IPS DF 4.7 (cell line): ENCODE data around the gene CTDP1.
"Not testable (repeated sequence)": the region's sequence is repeated elsewhere in the genome, so short reads cannot be mapped to it uniquely, and the experiment has no call there.

Experiments used
- DNase-seq: peaks from one replicate; pipeline ENCODE4 v3.0.0-alpha.2; 2013; ENCODE audit warnings: low spot score; ENCODE audit errors: extremely low read depth

CTDP1 gene

GRCh38 chr18:79698668-79699335, 19.2 kb downstream of the CTDP1 start:
- DNase-seq: no peak

- DNase-seq: no peak
These were observed 20.1 kb downstream of the CTDP1 start for GRCh38 chr18:79699653-79700052.

GRCh38 chr18:79702906-79703305, 23.3 kb downstream of the CTDP1 start:
- DNase-seq: no peak

GRCh38 chr18:79704631-79705030, 25.0 kb downstream of the CTDP1 start:
- no peak for DNase-seq

- DNase-seq: no peak
These were observed 25.7 kb downstream of the CTDP1 start for GRCh38 chr18:79705272-79705671.

- no peak for DNase-seq
These were observed 26.4 kb downstream of the CTDP1 start for GRCh38 chr18:79706006-79706405.

- DNase-seq: no peak
These were observed 27.1 kb downstream of the CTDP1 start for GRCh38 chr18:79706658-79707057.

GRCh38 chr18:79707239-79707638, 27.6 kb downstream of the CTDP1 start:
- DNase-seq: no peak

GRCh38 chr18:79707671-79708070, 28.1 kb downstream of the CTDP1 start:
- DNase-seq: no peak

GRCh38 chr18:79708412-79708811, 28.8 kb downstream of the CTDP1 start:
- no peak for DNase-seq

- no peak for DNase-seq
These were observed 32.7 kb downstream of the CTDP1 start for GRCh38 chr18:79712206-79712857.

GRCh38 chr18:79713341-79713740, 33.7 kb downstream of the CTDP1 start:
- no peak for DNase-seq

- DNase-seq: no peak
These were observed 35.1 kb downstream of the CTDP1 start for GRCh38 chr18:79714531-79715240.

- DNase-seq: no peak
These were observed 35.7 kb downstream of the CTDP1 start for GRCh38 chr18:79715280-79715679.

- DNase-seq: no peak
These were observed 37.5 kb downstream of the CTDP1 start for GRCh38 chr18:79717059-79717458.

- DNase-seq: no peak
These were observed 38.0 kb downstream of the CTDP1 start for GRCh38 chr18:79717555-79718074.

- DNase-seq: no peak
These were observed 38.5 kb downstream of the CTDP1 start for GRCh38 chr18:79718126-79718525.

- no peak for DNase-seq
These were observed 39.4 kb downstream of the CTDP1 start for GRCh38 chr18:79718878-79719477.

GRCh38 chr18:79719478-79720358, 40.1 kb downstream of the CTDP1 start:
- DNase-seq: not testable (repeated sequence)

- DNase-seq: no peak
These were observed 40.7 kb downstream of the CTDP1 start for GRCh38 chr18:79720359-79720733.

- no peak for DNase-seq
These were observed 43.4 kb downstream of the CTDP1 start for GRCh38 chr18:79723036-79723435.
